Right lobe of liver (tissue), 6 donors: ENCODE results near the gene RGS16. TPM values are rescaled to one million over a fixed set of nuclear protein-coding genes. Genes with fewer than 3 reads are reported as not detected.

Experiments
- ATAC-seq, 4 donors: fragments of 200-7000 bp; cut with Tn5 transposase; one replicate each; pipeline ENCODE4 v1.9.1; 2020; ENCODE audit warnings: mild to moderate bottlenecking in 4 of 4, moderate library complexity in 4 of 4
- DNase-seq, 3 donors: peaks; one replicate each; pipeline ENCODE4 v3.0.0-alpha.2; 2020
- H3K27ac ChIP-seq, 3 donors: fragments of 200-600 bp; one replicate each; pipeline ENCODE4 v1.8.0; 2022
- H3K27me3 ChIP-seq, 2 donors: fragments of 200-600 bp; one replicate each; pipeline ENCODE4 v1.8.0; 2022
- H3K36me3 ChIP-seq, 4 donors: fragments of 200-600 bp; sonication (generic) in 1 of 4; one replicate each; pipeline versions ENCODE4 v1.5.1 to v1.8.0; 2017 to 2022; ENCODE audit warnings: control low read depth in 1 of 4
- H3K4me1 ChIP-seq, 4 donors: fragments of 200-600 bp; sonication (generic) in 1 of 4; one replicate each; pipeline versions ENCODE4 v1.5.1 to v1.8.0; 2017 to 2022; ENCODE audit warnings: control low read depth in 1 of 4
- H3K4me3 ChIP-seq, 3 donors: fragments of 200-600 bp; one replicate each; pipeline ENCODE4 v1.8.0; 2022
- H3K9me3 ChIP-seq, 4 donors: fragments of 200-600 bp; sonication (generic) in 1 of 4; one replicate each; pipeline versions ENCODE4 v1.5.1 to v1.8.0; 2017 to 2022; ENCODE audit warnings: control low read depth in 1 of 4
- POLR2A ChIP-seq: fragments of 450-650 bp; IDR thresholded peaks from one replicate; pipeline ENCODE4 v1.6.1; 2017; ENCODE audit warnings: antibody characterized with exemption, mild to moderate bottlenecking
- WGBS: methylation state at CpG from one replicate; pipeline ENCODE4 v1.1.6; 2018; ENCODE audit warnings: low coverage, low lambda C conversion rate; ENCODE audit not compliant: insufficient coverage; ENCODE audit errors: missing lambda C conversion rate; 5-methylcytosine and 5-hydroxymethylcytosine counted together
- intact Hi-C, 2 donors: fragments of 100-400 bp; cut with DNase I; formaldehyde crosslinking; loops; one replicate each; pipeline versions ENCODE4 v1.11.2 to v1.14.1; 2022
- total RNA-seq, 6 experiments: library from RNA; depleted of rRNA in 2 of 6; stranded (reverse); fragments of >200 nt in 2 of 6; fragmentation: NEBNext Ultra II Directional in 3 of 6; extraction: Animal tissue kit (Norgen Biotek cat#: 25700) in 3 of 6; gene quantifications; one replicate each; pipeline versions ENCODE4 v1.1.0 to v1.2.4, GENCODE V29; 2016 to 2023
- TF ChIP-seq, protein P1 (sequence below), 4 donors: fragments of 200-600 bp in 3 of 4; fragments of 450-650 bp in 1 of 4; IDR thresholded peaks; one replicate each; pipeline versions ENCODE4 v1.5.1 to v1.8.0; 2016 to 2022; ENCODE audit warnings: antibody characterized with exemption in 4 of 4, mild to moderate bottlenecking in 2 of 4
- donor health status: DM: no; HTN: yes; CAD: no.
- donor health status: DM: no; HTN: no; CAD: no.
- donor health status: DM: no; HTN: no; CAD: no.
- donor health status: DM: no; HTN: yes; CAD: no.
- donor health status: DM: no; HTN: yes; CAD: no.

The RGS16 gene
- total RNA-seq, 6 experiments from 2014 or later = 0.15 to 3.4 (median 0.99) TPM

- WGBS = 45% methylated on average over 1 of the region's 1 CpG
- DNase-seq (no peak), ATAC-seq (peak in 2 of 4 donors; percentile 17 to 27)
- H3K4me1 ChIP-seq = no peaks in the 10 kb centered on the region
- no peaks in the 10 kb centered on the region for H3K27me3 ChIP-seq
- no peaks in the 10 kb centered on the region for H3K9me3 ChIP-seq
- no peak for TF ChIP-seq POLR2A
- TF ChIP-seq, protein P1, sequence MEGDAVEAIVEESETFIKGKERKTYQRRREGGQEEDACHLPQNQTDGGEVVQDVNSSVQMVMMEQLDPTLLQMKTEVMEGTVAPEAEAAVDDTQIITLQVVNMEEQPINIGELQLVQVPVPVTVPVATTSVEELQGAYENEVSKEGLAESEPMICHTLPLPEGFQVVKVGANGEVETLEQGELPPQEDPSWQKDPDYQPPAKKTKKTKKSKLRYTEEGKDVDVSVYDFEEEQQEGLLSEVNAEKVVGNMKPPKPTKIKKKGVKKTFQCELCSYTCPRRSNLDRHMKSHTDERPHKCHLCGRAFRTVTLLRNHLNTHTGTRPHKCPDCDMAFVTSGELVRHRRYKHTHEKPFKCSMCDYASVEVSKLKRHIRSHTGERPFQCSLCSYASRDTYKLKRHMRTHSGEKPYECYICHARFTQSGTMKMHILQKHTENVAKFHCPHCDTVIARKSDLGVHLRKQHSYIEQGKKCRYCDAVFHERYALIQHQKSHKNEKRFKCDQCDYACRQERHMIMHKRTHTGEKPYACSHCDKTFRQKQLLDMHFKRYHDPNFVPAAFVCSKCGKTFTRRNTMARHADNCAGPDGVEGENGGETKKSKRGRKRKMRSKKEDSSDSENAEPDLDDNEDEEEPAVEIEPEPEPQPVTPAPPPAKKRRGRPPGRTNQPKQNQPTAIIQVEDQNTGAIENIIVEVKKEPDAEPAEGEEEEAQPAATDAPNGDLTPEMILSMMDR (IDR thresholded peaks at IDR 0.05) = no peak
- H3K4me3 ChIP-seq = no peak overlapping the region
- H3K27ac ChIP-seq = no peak overlapping the region
- intact Hi-C loops = no loop called here
- H3K36me3 ChIP-seq = no peaks in the 10 kb centered on the region
These were observed 21.7 kb upstream of the RGS16 start for GRCh38 chr1:182625719-182626504.

- WGBS = 54% methylated on average over 1 of the region's 3 CpGs
- intact Hi-C loops = no loop called here
- no peak for DNase-seq
These were observed 20.8 kb upstream of the RGS16 start for GRCh38 chr1:182625024-182625423.

GRCh38 chr1:182624577-182624976, 20.4 kb upstream of the RGS16 start:
- Histone ChIP-seq H3K27ac (no peak overlapping the region), H3K9me3 (no peaks in the 10 kb centered on the region), H3K4me3 (no peak overlapping the region), H3K36me3 (no peaks in the 10 kb centered on the region), H3K4me1 (no peaks in the 10 kb centered on the region), H3K27me3 (no peaks in the 10 kb centered on the region)
- no peak for DNase-seq
- intact Hi-C loops = no loop called here
- TF ChIP-seq, protein P1 (IDR thresholded peaks at IDR 0.05) = no peak
- TF ChIP-seq POLR2A = no peak
- no peak for ATAC-seq
- WGBS = 8% methylated on average over 1 of the region's 1 CpG

More at GRCh38 chr1:182625024-182625423, 20.8 kb upstream of the RGS16 start:
- TF ChIP-seq POLR2A = no peak
- TF ChIP-seq, protein P1 (IDR thresholded peaks at IDR 0.05) = no peak
- Histone ChIP-seq H3K4me1 (no peaks in the 10 kb centered on the region), H3K4me3 (no peak overlapping the region), H3K9me3 (no peaks in the 10 kb centered on the region), H3K27ac (no peak overlapping the region), H3K36me3 (no peaks in the 10 kb centered on the region), H3K27me3 (no peaks in the 10 kb centered on the region)
- ATAC-seq = no peak

DNA sequence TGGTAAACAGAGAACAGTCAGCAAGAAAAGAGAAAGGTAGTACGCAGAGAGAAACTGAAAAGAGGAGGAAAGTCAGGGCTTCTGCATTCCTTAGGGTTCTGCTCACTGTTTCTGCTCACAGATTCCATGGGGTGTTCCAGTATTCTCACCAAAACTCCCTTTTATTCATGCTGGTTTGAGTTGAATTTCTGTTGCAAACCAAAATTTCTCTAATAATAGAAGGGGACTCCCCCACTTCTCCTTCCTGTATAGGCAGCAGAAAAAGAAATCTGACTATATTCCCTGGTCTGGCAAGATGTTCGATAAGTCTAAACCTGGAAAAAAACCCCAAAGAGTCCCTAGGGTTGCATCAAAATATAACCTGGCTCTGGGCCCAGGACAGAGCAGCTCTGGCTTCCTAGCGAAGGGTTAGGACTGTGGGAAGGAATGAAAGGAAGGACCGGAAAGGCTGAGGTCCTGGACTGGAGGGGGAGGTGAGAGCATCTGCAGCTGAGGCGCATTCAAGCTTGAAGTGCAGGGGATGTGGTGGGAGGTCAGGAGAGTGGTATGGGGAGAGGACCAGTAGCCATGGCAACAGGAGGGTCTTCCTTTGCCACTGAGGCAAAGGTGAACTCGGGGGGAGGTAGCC, 18.8 kb upstream of the RGS16 start:
- WGBS = 41% methylated on average over 6 of the region's 6 CpGs
- DNase-seq = no peak

More for the DNA sequence above, 18.8 kb upstream of the RGS16 start:
- H3K4me3 ChIP-seq = no peak overlapping the region
- TF ChIP-seq POLR2A = no peak
- TF ChIP-seq, protein P1 (IDR thresholded peaks at IDR 0.05) = no peak
- no peaks in the 10 kb centered on the region for H3K4me1 ChIP-seq
- no peaks in the 10 kb centered on the region for H3K36me3 ChIP-seq
- H3K9me3 ChIP-seq = no peaks in the 10 kb centered on the region
- H3K27ac ChIP-seq = no peak overlapping the region
- peak in 2 of 4 donors; percentile 27 to 37 for ATAC-seq
- intact Hi-C loops = no loop called here
- H3K27me3 ChIP-seq = no peaks in the 10 kb centered on the region
